Ammon's horn (tissue), 1 donor: ENCODE measurements around the gene WDR6.

Experiments used
- DNase-seq: peaks from one replicate; pipeline ENCODE4 v3.0.0-alpha.2; 2016; ENCODE audit warnings: low spot score

WDR6 gene

DNA sequence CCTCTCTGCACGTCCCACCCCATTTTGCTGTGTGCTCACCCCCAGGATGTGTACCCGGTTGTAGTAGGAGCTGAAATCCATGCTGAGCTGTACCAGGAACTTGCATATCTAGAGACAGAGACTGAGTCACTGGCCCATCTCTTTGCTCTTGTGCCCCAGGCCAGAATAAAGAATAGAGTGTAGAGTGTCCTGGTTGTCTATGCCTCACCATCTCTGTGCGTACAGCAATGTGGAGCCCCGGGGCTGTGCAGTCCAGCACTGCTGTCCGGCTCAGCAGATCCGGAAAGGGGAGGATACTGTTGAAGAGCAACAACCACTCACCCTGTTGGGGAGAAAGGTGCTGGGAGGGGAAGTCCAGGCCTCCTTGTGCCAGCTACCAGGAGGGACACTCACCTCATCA, 8.6 kb downstream of the WDR6 start:
- DNase-seq: no peak

DNA sequence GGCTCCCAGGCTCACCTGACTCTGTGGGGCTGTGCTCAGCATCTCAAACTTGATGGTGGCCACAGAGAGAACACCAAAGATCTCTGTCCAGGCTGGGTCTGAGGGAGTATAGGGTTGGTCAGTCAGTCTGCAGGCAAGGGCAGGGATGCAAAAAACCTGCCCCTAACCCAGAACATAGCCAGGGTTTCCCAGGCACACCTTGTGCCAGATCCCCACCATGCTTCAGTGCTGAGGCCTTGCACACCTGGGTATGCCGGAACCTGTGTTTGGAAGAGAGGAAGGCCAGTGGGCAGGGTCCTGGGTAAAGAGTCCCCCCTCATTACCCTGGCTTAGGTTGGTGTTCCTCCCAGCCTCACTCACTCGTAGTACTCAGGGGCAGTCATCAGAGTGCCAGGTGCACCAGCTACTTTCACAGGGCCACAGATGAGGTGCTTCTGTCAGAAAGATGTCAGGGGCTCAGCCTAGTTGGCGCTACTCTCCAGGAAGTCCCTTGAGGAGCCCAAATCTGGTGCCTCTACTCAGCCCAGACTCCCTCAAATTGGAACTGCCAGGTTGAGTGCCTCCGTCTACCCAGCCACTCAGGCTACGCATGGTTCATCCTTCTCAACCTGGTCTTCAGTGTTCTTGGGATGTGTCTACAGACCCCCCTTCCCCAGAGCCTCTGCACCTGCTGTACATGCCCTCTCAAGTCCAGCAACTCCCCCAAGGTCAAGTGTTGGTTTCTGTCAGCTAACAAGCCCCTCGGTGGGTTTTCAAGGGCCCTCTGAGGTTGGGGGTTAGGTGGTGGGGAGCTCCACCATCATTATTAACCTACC, 9.4 kb downstream of the WDR6 start:
- no peak for DNase-seq

DNA sequence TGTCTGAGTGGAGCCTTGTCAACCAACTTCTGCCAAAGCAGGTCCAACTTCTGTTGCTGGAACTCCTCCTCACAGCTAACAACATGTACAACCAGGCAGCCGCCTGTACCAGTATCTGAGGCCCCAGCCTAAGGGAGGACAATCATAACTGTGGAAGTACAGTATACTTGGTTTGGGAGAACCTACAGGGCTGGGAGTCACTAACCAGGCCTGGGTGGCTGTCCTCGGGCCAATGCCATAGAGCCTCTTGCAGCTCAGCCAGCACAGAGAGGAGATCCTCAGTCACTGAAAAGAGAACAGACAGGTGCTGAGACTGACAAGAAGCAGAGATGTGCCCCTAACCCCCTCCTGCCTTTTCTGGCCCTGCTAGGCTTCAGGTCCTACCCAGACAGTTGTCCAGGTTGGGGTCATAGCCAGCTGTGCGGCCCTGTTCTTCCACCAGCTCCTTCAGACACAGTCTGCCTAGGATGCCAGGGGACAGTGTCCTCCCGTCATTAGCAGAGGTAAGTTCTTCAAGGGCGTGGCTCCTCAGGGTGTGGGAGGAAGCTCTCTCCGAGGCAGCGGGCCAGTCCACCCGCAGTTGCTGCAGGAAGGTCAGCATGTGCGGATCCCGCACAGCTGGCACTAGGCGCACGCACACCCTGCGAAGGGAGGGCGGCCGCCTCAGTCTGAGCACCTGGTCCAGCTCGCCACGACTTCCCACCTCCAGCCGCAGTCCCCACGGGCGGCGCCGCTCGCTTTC, 10.2 kb downstream of the WDR6 start:
- no peak for DNase-seq

DNA sequence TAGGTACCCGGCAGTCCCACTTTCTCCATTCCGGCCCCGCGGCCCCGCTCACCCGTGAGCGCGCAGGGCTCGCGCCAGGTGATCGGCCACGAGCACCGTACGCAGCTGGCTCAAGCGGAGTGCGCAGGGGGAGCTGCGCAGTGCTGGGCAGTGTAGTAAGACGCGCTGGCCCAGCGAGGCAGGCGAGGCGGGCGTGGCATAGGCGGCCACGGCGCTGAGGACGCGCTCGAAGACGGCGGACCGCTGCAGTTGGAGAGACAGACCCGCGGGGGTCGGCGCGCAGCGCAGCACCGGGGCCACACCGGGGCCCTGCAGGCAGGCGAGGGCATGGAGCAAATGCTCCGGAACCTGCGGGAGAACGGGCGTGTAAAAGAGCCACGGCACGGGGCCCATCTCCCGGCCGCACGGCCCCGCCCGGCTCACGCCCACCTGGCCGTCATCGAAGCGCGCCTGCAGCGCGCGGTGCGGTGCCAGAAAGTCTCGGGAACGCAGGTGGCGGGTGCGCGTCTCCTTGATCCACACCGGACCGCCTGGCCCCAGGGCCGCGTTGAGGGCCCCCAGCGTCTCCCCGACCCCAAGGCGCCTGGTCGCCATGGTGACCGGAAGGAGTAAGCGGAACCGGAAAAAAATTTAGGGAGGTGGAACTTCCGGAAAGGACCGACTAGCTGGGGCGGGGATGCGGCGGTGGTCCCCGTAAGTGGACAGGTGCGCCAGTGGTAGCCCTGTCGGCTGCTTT, 10.9 kb downstream of the WDR6 start, which contains the start of gene DALRD3:
TSS of gene DALRD3 (minus strand) at position 610 of the 736 bp plus-strand sequence. CDS start at position 594, 16 bp downstream.
- DNase-seq: peak; percentile 70

DNA sequence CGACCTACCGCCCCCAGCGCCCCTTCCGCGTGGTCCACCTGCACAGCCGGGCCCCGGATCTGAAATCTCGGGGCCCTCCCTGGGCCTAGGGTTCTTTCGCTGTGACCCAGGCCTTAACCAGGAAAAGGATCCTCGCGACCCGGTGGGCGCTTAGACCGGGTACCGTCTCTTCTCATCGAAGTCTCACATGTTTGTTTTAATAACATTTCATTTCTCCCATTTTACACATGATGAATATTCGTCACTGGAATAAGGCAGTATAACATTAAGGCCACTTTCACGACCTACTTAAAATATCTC, 11.5 kb downstream of the WDR6 start:
- no peak for DNase-seq

DNA sequence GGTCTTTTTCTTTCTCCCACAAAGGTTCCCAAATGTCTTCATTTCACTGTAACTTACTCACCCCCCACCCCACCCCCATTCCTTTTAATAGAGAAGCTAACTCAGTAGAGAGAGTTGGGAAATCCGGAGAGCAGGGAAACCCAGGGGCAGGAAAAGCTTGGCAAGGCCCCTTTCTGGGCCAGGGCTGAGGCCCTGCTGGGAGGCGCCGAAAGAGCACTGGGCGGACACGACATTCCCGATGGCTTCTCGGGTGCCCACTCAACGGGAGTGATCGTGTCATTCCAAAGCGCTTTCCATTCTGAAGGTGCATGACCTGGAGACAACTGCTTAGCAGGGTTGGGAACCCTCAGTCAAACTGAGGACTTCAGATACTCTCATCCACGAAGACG, 12.7 kb downstream of the WDR6 start:
- DNase-seq: no peak

DNA sequence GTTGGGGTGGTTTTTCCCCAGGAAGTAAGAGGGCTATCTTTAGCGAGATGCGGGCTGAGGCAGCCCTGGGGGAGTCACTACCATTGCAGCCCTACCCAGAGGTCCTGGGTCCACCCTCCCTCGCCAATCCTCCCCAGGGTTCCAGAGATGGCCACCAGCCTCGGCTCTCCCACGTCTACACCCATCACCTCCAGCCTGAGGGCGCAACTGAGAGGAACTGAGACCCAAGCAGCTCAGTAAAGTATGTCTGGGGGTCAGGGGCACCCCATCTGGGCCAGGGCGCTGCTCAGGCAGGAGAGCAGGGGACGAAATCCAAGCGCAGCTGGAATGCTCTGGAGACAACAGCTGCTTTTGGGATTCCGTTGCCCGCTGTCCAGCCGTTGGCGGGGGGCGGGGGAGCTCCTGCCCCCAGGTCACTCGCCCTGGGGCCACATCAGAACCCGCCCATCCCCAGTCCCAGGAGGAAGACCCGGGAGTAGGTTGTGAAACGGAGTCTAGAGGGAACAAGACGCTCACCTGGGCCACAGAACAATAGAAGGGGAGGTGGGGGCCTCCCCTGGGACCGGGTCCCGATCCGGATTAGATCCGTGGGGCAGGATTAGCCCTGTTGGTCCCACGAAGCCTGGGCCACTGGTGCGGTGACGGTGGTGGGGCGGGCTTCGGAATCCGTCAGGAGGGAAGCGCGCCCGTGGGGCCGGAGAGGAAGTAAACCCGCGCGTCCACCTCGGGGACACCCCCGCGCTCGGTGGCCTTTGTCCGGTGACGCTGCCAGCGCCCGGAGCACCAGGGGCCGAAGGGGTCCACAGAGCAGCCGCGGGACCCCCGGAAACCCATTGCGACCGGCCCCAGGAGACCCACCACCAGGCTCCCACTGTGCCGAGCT, 13.4 kb downstream of the WDR6 start:
- DNase-seq: no peak

DNA sequence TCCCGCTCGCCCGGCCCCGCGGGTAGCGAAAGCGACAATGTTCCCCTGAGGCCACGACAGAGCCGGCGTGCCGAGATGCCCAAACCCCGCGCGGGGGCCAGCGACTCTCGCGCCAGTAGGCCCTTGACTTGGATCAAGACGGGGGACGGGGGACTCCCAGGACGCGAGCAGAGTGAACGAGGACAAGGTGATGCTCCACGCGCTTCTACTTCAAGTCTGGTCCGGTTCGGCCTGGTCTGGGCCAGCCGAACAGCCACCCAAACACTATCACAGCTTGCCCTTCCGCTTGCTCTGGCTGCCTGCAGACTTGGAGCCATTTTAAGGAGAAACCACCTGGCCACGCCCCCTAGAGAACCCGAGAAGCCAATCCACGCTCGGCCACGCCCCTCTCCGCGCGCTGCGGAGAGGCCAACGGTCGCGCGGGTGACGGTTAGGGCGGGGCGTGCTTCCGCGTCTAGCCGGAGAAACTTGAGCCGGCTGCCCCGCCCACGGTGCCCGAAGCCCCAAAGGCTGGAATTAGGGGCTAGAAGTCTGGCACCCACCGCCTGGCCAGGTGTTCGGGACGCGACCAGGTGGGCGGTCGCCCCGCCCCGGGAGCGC, 14.1 kb downstream of the WDR6 start:
- DNase-seq: peak; percentile 98

DNA sequence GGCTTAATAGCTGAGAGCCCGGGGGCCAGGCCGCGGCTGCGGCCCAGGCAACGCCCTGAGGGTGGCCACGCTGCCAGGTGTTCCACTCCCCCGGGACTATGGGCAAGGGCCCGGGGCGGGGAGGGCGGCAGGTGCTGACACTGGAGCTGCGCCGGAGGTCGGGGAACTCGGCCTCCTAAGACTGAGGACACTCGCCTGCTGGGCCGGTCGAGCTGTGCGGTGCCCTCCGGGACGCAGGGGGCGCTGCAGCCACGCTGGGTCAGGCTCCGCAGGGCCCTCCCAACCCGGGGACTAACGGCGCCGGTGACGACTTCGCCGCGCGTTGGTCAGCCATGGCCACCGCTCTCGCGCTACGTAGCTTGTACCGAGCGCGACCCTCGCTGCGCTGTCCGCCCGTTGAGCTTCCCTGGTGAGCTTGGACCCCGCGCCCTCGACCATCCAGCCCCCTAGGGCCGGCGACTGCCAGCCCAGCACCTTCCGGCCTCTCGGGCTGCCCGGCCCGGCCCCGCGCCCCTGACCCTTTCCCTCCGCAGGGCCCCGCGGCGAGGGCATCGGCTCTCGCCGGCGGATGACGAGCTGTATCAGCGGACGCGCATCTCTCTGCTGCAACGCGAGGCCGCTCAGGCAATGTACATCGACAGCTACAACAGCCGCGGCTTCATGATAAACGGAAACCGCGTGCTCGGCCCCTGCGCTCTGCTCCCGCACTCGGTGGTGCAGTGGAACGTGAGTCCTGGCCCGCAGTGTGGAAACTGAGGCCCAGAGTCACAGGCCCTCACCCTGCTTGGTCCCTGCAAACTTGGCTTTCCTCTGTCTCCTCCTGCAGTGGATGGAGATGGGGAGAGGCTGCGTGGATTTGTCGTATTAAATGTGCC, 14.9 kb downstream of the WDR6 start, which contains the start of gene NDUFAF3:
TSS of gene NDUFAF3 (plus strand) at position 309 of the 875 bp plus-strand sequence. CDS start at position 333, 24 bp downstream.
- peak; percentile 93 for DNase-seq

DNA sequence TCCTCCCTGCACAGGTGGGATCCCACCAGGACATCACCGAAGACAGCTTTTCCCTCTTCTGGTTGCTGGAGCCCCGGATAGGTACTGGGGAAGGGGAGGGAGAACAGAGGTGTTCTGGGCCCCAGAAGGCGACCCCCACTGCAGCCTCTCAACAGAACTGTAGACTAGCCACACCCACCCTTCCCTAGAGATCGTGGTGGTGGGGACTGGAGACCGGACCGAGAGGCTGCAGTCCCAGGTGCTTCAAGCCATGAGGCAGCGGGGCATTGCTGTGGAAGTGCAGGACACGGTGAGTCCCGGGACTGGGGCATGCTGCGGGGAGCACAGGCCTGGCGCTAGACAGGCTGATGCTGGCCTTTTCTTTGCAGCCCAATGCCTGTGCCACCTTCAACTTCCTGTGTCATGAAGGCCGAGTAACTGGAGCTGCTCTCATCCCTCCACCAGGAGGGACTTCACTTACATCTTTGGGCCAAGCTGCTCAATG, 15.5 kb downstream of the WDR6 start:
- no peak for DNase-seq

DNA sequence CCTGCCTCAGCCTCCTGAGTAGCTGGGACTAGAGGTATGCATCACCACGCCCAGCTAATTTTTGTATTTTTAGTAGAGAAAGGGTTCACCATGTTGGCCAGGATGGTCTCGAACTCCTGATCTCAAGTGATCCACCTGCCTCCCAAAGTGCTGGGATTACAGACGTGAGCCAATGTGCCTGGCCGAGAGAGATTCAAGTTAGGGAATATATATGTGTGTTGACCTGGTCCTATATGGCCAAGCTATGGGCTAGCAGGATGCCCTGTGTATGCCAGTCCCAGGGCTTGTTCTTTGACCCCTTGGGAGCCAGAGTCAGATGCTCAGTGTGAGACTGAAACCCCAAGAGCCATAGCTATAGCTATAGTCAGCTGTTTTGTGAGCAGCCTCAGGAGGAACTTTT, 16.6 kb downstream of the WDR6 start:
- no peak for DNase-seq

DNA sequence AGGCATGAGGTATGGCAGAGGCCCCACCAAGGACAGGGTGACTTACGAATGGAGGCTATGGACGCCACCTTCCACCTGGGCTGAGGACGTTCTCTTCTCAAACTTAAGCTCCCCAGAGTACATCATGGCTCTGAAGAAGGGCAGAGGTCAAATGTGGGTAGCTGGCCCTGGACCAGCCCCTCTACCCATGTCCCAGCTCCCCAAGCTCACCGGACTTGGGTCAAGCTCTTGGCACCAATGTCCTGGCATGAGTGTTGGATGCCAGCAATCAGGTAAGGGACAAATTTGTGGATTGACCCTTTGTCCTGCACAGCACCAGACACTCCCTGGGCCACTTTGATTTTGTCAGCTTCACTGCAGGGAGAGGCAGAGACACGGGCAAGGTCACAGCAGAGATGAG, 17.3 kb downstream of the WDR6 start:
- no peak for DNase-seq

DNA sequence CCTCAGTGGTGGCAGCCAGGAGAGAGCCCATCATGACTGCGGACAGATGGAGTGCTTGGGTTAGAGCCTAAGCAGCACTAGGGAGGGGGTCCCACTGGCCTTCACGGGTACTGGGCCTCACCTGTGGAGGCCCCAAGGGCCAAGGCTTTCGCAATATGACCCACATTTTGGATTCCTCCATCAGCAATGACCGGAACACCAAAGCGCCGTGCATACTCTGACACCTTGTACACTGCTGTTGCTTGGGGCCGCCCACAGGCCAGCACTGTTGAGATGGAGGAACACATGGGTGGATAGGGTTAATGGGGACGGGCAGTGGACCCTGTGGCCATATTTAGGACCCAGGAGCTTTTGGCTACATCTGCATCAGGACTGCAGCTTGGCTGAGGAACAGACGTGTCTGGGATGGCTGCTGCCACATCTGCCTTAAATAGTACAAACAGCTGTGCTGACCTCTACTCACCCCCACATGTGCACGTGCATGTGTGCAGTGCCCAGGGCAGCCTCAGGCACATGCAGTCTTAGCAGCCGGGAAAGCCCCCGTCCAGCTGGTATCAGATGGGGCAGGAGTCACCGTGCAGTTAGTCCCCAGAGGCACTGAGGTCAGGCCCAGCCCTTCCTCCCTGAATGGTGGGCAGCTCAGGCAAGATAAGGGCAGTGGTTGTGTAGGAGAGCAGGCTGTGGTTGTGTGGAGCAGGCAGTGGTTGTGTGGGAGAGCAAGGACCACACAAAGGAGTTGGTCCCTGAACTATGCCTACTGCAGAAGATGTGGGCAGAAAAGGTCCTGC, 18.0 kb downstream of the WDR6 start:
- DNase-seq: no peak

DNA sequence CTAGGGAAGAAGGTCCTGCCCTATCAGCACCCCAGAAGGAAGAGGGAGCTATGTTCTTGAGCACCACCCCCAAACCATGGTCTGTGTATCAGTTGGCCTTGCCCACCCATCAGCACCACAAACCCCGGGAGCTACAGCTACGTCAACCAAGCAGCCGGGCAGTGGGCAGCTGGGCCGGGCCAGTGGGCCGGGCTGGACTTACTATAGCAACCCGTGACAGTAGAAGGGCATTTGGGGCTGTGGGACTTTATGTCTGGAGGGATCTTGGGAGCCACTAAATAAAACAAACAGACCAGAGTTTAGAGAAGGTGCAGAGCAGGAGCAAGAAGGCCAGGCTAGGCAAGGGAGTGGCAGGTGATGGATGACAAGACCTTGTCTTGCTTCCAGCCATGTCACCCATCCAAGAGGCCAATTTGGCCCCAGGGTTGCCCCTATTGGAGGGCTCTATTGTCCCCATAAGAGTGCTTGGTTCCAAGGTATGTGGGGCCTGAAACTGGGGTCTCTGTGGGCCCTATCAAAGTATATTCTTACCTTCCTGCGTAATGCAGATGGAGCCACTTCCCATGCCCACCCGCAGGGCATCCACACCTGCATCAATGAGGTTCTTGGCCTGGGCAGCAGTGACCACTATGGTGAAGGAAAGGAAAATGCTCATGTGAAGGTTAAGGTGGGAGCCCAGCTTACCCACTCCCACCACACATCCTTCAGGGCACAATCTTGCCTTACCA, 18.8 kb downstream of the WDR6 start:
- DNase-seq: no peak

DNA sequence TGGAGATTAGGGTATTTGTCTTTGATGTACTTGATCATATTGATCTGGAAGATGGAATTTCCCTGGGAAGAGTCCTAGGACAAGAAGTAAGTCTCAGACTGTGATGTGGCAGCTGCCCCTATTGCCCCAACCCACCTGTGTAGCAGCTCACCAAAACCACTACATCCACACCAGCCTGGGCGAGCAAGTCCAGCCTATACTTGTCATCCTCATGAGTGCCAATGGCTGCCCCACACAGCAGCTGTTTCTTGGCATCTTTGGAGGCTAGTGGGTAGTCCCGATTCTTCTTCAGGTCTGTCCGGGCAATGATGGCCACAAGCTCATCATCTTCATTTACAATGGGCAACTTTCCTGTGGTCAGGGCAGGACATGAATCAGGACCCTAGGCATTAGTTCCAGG, 19.3 kb downstream of the WDR6 start:
- DNase-seq: no peak

DNA sequence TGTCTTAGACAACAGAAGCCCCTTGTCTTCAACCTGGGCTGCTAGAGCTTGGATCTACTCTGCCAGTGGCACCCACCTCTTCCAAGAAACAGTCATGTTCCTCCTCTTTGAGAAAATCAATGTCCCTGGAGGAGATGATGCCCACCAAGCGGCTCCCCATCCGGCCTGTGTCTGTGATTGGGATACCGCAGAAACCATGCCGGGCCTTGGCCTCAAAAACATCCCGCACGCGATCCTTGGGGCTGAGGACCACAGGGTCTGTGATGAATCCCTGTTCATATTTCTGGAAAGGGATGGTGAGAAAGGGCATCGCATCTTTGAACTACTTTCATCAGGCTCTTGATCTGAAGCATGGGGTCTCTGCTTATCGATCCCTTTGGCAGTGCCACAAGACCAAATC, 20.4 kb downstream of the WDR6 start:
- no peak for DNase-seq

DNA sequence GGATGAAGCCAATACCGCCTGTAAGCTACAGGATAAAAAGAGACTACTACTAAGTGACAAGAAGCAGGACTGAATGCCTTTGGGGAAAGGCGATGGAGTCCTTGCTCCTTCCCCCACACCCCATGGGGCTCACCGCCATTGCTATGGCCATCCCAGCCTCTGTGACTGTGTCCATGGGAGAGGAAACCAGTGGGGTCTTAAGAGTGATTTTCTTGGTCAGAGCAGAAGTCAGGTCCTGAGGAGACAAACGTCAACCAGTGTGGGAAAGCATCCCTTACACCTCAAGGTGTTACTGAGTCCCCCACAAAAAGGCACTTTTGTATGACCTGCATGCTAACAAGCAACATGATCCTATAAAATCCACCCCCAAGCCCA, 21.1 kb downstream of the WDR6 start:
- DNase-seq: no peak

DNA sequence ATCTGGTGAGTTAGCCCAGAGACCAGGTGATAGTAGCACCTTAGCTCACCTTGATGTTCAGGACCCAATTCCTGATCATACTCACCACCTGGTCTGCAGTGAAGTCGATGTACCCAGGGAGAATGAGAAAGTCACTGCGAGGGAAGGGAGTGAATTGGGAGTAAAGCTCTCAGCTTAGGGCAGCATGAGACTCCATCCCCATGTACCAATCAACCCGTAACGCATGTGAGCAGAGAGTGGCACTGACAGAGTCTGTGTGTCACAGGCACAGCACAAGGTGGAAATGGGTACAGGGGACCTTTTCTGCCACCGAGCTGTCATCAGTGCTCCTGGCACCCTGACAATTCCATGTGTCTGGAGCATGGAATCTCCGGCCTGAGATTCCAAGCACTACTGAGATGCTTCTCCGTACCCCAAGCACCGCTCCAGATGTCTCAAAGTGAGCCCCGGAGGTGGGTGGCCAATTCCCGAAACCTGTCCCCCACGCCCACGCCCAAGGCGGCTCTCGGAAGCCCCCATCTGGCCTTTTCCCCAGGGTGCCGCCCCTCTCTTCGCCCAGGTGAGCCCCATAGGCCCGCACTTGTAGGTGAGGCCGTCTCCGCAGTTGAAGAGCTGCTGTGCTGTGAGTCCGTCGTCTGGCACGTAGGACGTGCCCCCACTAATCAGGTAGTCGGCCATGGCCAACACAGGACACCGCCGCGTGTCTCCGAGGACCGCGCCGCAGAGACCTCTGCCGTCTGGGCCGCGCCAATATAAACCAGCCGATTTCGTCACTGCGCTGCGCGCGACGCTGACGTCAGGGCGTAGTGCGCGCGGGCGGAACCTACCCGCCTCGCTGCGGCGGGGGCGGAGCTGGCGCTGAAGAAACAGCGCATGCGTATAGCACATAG, 21.7 kb downstream of the WDR6 start, which contains the start of gene IMPDH2:
TSS of gene IMPDH2 (minus strand) at position 726 of the 890 bp plus-strand sequence. CDS start at position 678, 48 bp downstream.
- peak; percentile 98 for DNase-seq
